ENCODE results near the gene ADAMTS12.

Gene ADAMTS12

GRCh38 chr5:33726422-33727165 is 165.2 kb downstream of the ADAMTS12 start:
- no peaks in the 10 kb centered on the region for H3K4me1 ChIP-seq (ENCODE audit: control insufficient read depth, insufficient read depth, low read length)
- no peak overlapping the region for H3K9ac ChIP-seq (ENCODE audit: low read depth, low read length)
- no peak overlapping the region for H3K4me3 ChIP-seq (ENCODE audit: low read length)
- no peaks in the 10 kb centered on the region for H3K9me3 ChIP-seq (replicated peaks; ENCODE audit: low read length)
- H3K27me3 ChIP-seq (ENCODE audit: control insufficient read depth, insufficient read depth, low read length) = no peaks in the 10 kb centered on the region
- no peaks in the 10 kb centered on the region for H3K36me3 ChIP-seq (ENCODE audit: insufficient read depth, low read length)
- no peak overlapping the region for H3K4me2 ChIP-seq (ENCODE audit: low read length)

DNA sequence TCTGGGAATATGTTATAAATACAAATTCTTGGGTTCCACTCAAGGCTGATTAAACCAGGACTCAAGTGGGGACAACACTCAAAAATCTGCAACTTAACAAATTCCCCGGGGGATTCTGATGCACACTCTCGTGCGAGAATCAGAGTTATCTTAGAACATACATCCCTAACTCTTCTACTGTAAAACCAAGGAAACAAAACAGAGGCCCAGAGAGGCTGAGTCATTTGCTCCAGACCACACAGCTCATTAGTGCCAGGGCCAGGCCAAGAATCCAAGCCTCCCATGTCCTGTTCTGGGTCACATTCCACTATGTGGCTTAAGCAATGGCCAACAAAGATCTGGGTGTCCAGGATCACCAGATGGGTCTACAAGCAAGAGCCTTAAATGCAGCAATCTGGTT is 166.0 kb downstream of the ADAMTS12 start:
- Histone ChIP-seq H3K9ac (ENCODE audit: low read depth, low read length) (no peak overlapping the region), H3K9me3 (replicated peaks; ENCODE audit: low read length) (no peaks in the 10 kb centered on the region), H3K36me3 (ENCODE audit: insufficient read depth, low read length) (no peaks in the 10 kb centered on the region), H3K4me1 (ENCODE audit: control insufficient read depth, insufficient read depth, low read length) (no peaks in the 10 kb centered on the region), H3K4me3 (ENCODE audit: low read length) (no peak overlapping the region), H3K27me3 (ENCODE audit: control insufficient read depth, insufficient read depth, low read length) (no peaks in the 10 kb centered on the region), H3K4me2 (ENCODE audit: low read length) (no peak overlapping the region)

DNA sequence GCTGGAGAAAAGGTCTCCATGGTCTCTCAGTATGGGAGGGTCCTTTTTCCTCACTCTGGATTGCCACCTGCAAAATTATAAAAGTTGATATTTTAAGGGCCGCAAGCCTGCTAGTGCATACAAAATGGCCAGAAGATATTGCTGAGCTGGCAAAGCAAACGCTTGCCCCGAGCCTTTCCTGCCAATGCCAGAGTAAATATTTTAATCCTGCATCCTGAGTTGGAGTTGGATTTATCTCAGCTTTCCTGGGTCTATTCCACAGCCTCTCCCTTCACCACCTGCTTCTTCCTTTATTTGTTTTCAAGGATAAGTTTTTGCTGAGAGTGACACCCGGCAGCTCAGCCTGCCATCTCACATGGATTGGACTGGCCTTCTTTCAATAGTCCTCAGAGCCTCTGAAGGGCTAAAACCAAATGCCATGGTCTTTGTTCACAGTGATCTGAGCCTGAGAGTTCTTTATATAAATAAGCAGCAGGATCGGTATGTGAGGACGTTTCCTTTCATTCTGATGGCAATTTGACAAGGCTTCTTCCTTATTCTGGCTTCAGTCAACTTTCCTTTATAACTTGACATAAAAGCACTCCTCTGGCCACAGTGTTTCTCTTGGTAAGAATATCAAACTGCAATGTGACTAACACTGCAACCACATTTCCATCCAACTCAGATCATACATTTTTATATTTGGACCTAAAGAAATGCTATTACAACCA is 170.1 kb downstream of the ADAMTS12 start:
- no peaks in the 10 kb centered on the region for H3K4me1 ChIP-seq (ENCODE audit: control insufficient read depth, insufficient read depth, low read length)
- H3K4me2 ChIP-seq (ENCODE audit: low read length) = no peak overlapping the region
- H3K9me3 ChIP-seq (replicated peaks; ENCODE audit: low read length) = no peaks in the 10 kb centered on the region
- H3K36me3 ChIP-seq (ENCODE audit: insufficient read depth, low read length) = no peaks in the 10 kb centered on the region
- H3K9ac ChIP-seq (ENCODE audit: low read depth, low read length) = no peak overlapping the region
- no peak overlapping the region for H3K4me3 ChIP-seq (ENCODE audit: low read length)
- H3K27me3 ChIP-seq (ENCODE audit: control insufficient read depth, insufficient read depth, low read length) = no peaks in the 10 kb centered on the region

GRCh38 chr5:33720176-33720575 is 171.6 kb downstream of the ADAMTS12 start:
- Histone ChIP-seq H3K4me1 (ENCODE audit: control insufficient read depth, insufficient read depth, low read length) (no peaks in the 10 kb centered on the region), H3K9ac (ENCODE audit: low read depth, low read length) (no peak overlapping the region), H3K4me2 (ENCODE audit: low read length) (no peak overlapping the region), H3K4me3 (ENCODE audit: low read length) (no peak overlapping the region), H3K36me3 (ENCODE audit: insufficient read depth, low read length) (no peaks in the 10 kb centered on the region), H3K9me3 (replicated peaks; ENCODE audit: low read length) (no peaks in the 10 kb centered on the region), H3K27me3 (ENCODE audit: control insufficient read depth, insufficient read depth, low read length) (no peaks in the 10 kb centered on the region)

GRCh38 chr5:33719769-33720168 is 172.0 kb downstream of the ADAMTS12 start:
- no peak overlapping the region for H3K9ac ChIP-seq (ENCODE audit: low read depth, low read length)
- H3K27me3 ChIP-seq (ENCODE audit: control insufficient read depth, insufficient read depth, low read length) = no peaks in the 10 kb centered on the region
- H3K36me3 ChIP-seq (ENCODE audit: insufficient read depth, low read length) = no peaks in the 10 kb centered on the region
- H3K4me1 ChIP-seq (ENCODE audit: control insufficient read depth, insufficient read depth, low read length) = no peaks in the 10 kb centered on the region
- H3K9me3 ChIP-seq (replicated peaks; ENCODE audit: low read length) = no peaks in the 10 kb centered on the region
- H3K4me3 ChIP-seq (ENCODE audit: low read length) = no peak overlapping the region
- no peak overlapping the region for H3K4me2 ChIP-seq (ENCODE audit: low read length)

- no peak overlapping the region for H3K9ac ChIP-seq (ENCODE audit: low read depth, low read length)
- H3K4me1 ChIP-seq (ENCODE audit: control insufficient read depth, insufficient read depth, low read length) = no peaks in the 10 kb centered on the region
- no peaks in the 10 kb centered on the region for H3K27me3 ChIP-seq (ENCODE audit: control insufficient read depth, insufficient read depth, low read length)
- H3K4me2 ChIP-seq (ENCODE audit: low read length) = no peak overlapping the region
- no peaks in the 10 kb centered on the region for H3K9me3 ChIP-seq (replicated peaks; ENCODE audit: low read length)
- H3K4me3 ChIP-seq (ENCODE audit: low read length) = no peak overlapping the region
- no peaks in the 10 kb centered on the region for H3K36me3 ChIP-seq (ENCODE audit: insufficient read depth, low read length)
Observed at GRCh38 chr5:33715661-33716060, 176.1 kb downstream of the ADAMTS12 start.

GRCh38 chr5:33713136-33713765 is 178.5 kb downstream of the ADAMTS12 start:
- no peak overlapping the region for H3K9ac ChIP-seq (ENCODE audit: low read depth, low read length)

GRCh38 chr5:33712664-33713063 is 179.1 kb downstream of the ADAMTS12 start:
- no peak overlapping the region for H3K4me3 ChIP-seq (ENCODE audit: low read length)
- no peak overlapping the region for H3K4me2 ChIP-seq (ENCODE audit: low read length)
- H3K4me1 ChIP-seq (ENCODE audit: control insufficient read depth, insufficient read depth, low read length) = no peaks in the 10 kb centered on the region
- H3K27me3 ChIP-seq (ENCODE audit: control insufficient read depth, insufficient read depth, low read length) = no peaks in the 10 kb centered on the region
- H3K36me3 ChIP-seq (ENCODE audit: insufficient read depth, low read length) = no peaks in the 10 kb centered on the region
- H3K9ac ChIP-seq (ENCODE audit: low read depth, low read length) = no peak overlapping the region
- H3K9me3 ChIP-seq (replicated peaks; ENCODE audit: low read length) = no peaks in the 10 kb centered on the region

More at GRCh38 chr5:33713136-33713765, 178.5 kb downstream of the ADAMTS12 start:
- Histone ChIP-seq H3K4me2 (ENCODE audit: low read length) (no peak overlapping the region), H3K36me3 (ENCODE audit: insufficient read depth, low read length) (no peaks in the 10 kb centered on the region), H3K27me3 (ENCODE audit: control insufficient read depth, insufficient read depth, low read length) (no peaks in the 10 kb centered on the region), H3K9me3 (replicated peaks; ENCODE audit: low read length) (no peaks in the 10 kb centered on the region), H3K4me3 (ENCODE audit: low read length) (no peak overlapping the region), H3K4me1 (ENCODE audit: control insufficient read depth, insufficient read depth, low read length) (no peaks in the 10 kb centered on the region)

DNA sequence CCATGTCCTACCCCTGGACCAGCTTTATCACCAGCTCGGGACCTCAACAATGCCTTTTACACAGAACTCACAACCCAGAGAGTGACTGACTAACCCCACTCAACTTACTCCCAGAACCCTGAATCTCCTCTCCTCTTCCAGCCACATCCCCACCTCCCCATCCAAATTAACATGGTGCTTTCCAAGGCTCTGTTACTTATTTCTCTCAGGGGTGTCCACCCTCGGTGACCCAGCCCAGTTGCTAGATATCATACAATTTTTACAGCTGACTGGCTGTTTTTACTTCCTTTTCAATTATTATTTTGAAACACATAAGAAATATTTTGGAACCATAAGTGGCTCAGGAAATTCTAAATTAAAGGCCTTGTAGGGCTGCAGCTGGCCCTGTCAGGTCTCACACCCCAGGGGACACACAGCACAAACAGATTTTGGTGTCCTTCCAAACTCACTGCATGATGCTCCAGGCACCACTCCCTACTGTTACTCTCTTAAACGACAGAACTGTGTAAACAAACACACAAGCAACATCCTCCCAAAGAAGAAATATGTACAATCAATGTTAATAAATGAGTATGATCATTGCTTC is 180.6 kb downstream of the ADAMTS12 start:
- no peaks in the 10 kb centered on the region for H3K4me1 ChIP-seq (ENCODE audit: control insufficient read depth, insufficient read depth, low read length)
- H3K4me3 ChIP-seq (ENCODE audit: low read length) = no peak overlapping the region
- H3K36me3 ChIP-seq (ENCODE audit: insufficient read depth, low read length) = no peaks in the 10 kb centered on the region
- H3K9ac ChIP-seq (ENCODE audit: low read depth, low read length) = no peak overlapping the region
- no peaks in the 10 kb centered on the region for H3K27me3 ChIP-seq (ENCODE audit: control insufficient read depth, insufficient read depth, low read length)
- H3K4me2 ChIP-seq (ENCODE audit: low read length) = no peak overlapping the region
- no peaks in the 10 kb centered on the region for H3K9me3 ChIP-seq (replicated peaks; ENCODE audit: low read length)

GRCh38 chr5:33702867-33703266 is 188.9 kb downstream of the ADAMTS12 start:
- H3K4me3 ChIP-seq (ENCODE audit: low read length) = no peak overlapping the region
- H3K4me1 ChIP-seq (ENCODE audit: control insufficient read depth, insufficient read depth, low read length) = no peaks in the 10 kb centered on the region
- no peaks in the 10 kb centered on the region for H3K9me3 ChIP-seq (replicated peaks; ENCODE audit: low read length)
- H3K27me3 ChIP-seq (ENCODE audit: control insufficient read depth, insufficient read depth, low read length) = no peaks in the 10 kb centered on the region
- no peak overlapping the region for H3K9ac ChIP-seq (ENCODE audit: low read depth, low read length)
- H3K4me2 ChIP-seq (ENCODE audit: low read length) = no peak overlapping the region
- no peaks in the 10 kb centered on the region for H3K36me3 ChIP-seq (ENCODE audit: insufficient read depth, low read length)

- Histone ChIP-seq H3K9me3 (replicated peaks; ENCODE audit: low read length) (no peaks in the 10 kb centered on the region), H3K9ac (ENCODE audit: low read depth, low read length) (no peak overlapping the region), H3K4me2 (ENCODE audit: low read length) (no peak overlapping the region), H3K27me3 (ENCODE audit: control insufficient read depth, insufficient read depth, low read length) (no peaks in the 10 kb centered on the region), H3K4me3 (ENCODE audit: low read length) (no peak overlapping the region), H3K36me3 (ENCODE audit: insufficient read depth, low read length) (no peaks in the 10 kb centered on the region), H3K4me1 (ENCODE audit: control insufficient read depth, insufficient read depth, low read length) (no peaks in the 10 kb centered on the region)
Observed at GRCh38 chr5:33701951-33702350, 189.8 kb downstream of the ADAMTS12 start.

Data from skeletal muscle satellite cell (primary cell).